Uterus (tissue), 2 donors: ENCODE measurements around the gene SDC1.

Experiments
- CTCF ChIP-seq, 4 experiments: fragments of 200-600 bp in 2 of 4; fragments of 450-650 bp in 2 of 4; sonication (generic) in 2 of 4; IDR thresholded peaks; one replicate each; pipeline ENCODE4 v1.5.1; 2016 to 2019; ENCODE audit warnings: antibody characterized with exemption in 4 of 4, mild to moderate bottlenecking in 2 of 4, moderate library complexity in 1 of 4
- POLR2A ChIP-seq, 2 donors: fragments of 450-650 bp; IDR thresholded peaks; one replicate each; pipeline ENCODE4 v1.6.1; 2016; ENCODE audit warnings: antibody characterized with exemption in 2 of 2, mild to moderate bottlenecking in 1 of 2, moderate library complexity in 1 of 2

GRCh38 chr2:20195431-20196033 lies 29.4 kb downstream of the SDC1 start:
- TF ChIP-seq CTCF (IDR thresholded peaks at IDR 0.05) (no peak), POLR2A (IDR thresholded peaks at IDR 0.05) (no peak)
